Measurements from ENCODE around the gene OR52B6. TPM values are rescaled to one million over a fixed set of nuclear protein-coding genes. Genes with fewer than 3 reads are reported as not detected.

Gene OR52B6
- total RNA-seq, result not detected

GRCh38 chr11:5580577-5580976 is at the start of gene OR52B6:
Gene OR52B6 (plus strand): TSS chr11:5580877. CDS start chr11:5580877, 0 bp downstream.
- no peak for ATAC-seq (ENCODE audit: low read depth)
- POLR2A ChIA-PET, result no interaction called here
- no peak for DNase-seq
- peaks cover 3% of the 10 kb centered on the region for H3K27me3 Mint-ChIP-seq
- H3K27ac Mint-ChIP-seq, result no peak within 1 kb of the TSS
- H3K36me3 Mint-ChIP-seq, result no peaks in the 10 kb centered on the region
- H3K9me3 Mint-ChIP-seq, result no peaks in the 10 kb centered on the region
- no peak within 1 kb of the TSS for H3K4me3 Mint-ChIP-seq
- no peaks in the 10 kb centered on the region for H3K4me1 Mint-ChIP-seq

GRCh38 chr11:5531053-5531831 is 49.4 kb upstream of the OR52B6 start:
- H3K4me3 Mint-ChIP-seq, result no peak overlapping the region
- H3K27ac Mint-ChIP-seq, result no peak overlapping the region
- POLR2A ChIA-PET, result no interaction called here
- H3K9me3 Mint-ChIP-seq, result no peaks in the 10 kb centered on the region
- H3K27me3 Mint-ChIP-seq, result peaks cover 1% of the 10 kb centered on the region
- ATAC-seq (ENCODE audit: low read depth) (no peak), DNase-seq (no peak)
- no peaks in the 10 kb centered on the region for H3K4me1 Mint-ChIP-seq
- H3K36me3 Mint-ChIP-seq, result no peaks in the 10 kb centered on the region

- Mint-ChIP-seq H3K9me3 (peaks cover 4% of the 10 kb centered on the region), H3K4me3 (no peak overlapping the region), H3K36me3 (no peaks in the 10 kb centered on the region), H3K27me3 (peaks cover 2% of the 10 kb centered on the region), H3K27ac (no peak overlapping the region), H3K4me1 (no peaks in the 10 kb centered on the region)
- DNase-seq, result no peak
- no peak for ATAC-seq (ENCODE audit: low read depth)
- POLR2A ChIA-PET, result no interaction called here
Observed at GRCh38 chr11:5534046-5534445, 46.6 kb upstream of the OR52B6 start.

GRCh38 chr11:5536482-5536881 is 44.2 kb upstream of the OR52B6 start:
- no peaks in the 10 kb centered on the region for H3K4me1 Mint-ChIP-seq
- POLR2A ChIA-PET, result no interaction called here
- H3K9me3 Mint-ChIP-seq, result peaks cover 4% of the 10 kb centered on the region
- DNase-seq (no peak), ATAC-seq (ENCODE audit: low read depth) (no peak)
- no peak overlapping the region for H3K4me3 Mint-ChIP-seq
- peaks cover 2% of the 10 kb centered on the region for H3K27me3 Mint-ChIP-seq
- no peaks in the 10 kb centered on the region for H3K36me3 Mint-ChIP-seq
- no peak overlapping the region for H3K27ac Mint-ChIP-seq

- ATAC-seq (ENCODE audit: low read depth) (no peak), DNase-seq (no peak)
- H3K27ac Mint-ChIP-seq, result no peak overlapping the region
- POLR2A ChIA-PET, result no interaction called here
- peaks cover 4% of the 10 kb centered on the region for H3K9me3 Mint-ChIP-seq
- no peaks in the 10 kb centered on the region for H3K36me3 Mint-ChIP-seq
- no peak overlapping the region for H3K4me3 Mint-ChIP-seq
- no peaks in the 10 kb centered on the region for H3K4me1 Mint-ChIP-seq
- peaks cover 3% of the 10 kb centered on the region for H3K27me3 Mint-ChIP-seq
Observed at GRCh38 chr11:5541427-5541826, 39.2 kb upstream of the OR52B6 start.

- POLR2A ChIA-PET, result no interaction called here
- no peaks in the 10 kb centered on the region for H3K4me1 Mint-ChIP-seq
- H3K27me3 Mint-ChIP-seq, result peaks cover 6% of the 10 kb centered on the region
- no peaks in the 10 kb centered on the region for H3K9me3 Mint-ChIP-seq
- ATAC-seq (ENCODE audit: low read depth), result no peak
- DNase-seq, result no peak
- no peak overlapping the region for H3K27ac Mint-ChIP-seq
- no peak overlapping the region for H3K4me3 Mint-ChIP-seq
- no peaks in the 10 kb centered on the region for H3K36me3 Mint-ChIP-seq
Observed at GRCh38 chr11:5546457-5546856, 34.2 kb upstream of the OR52B6 start.

GRCh38 chr11:5547982-5548381 is 32.7 kb upstream of the OR52B6 start:
- POLR2A ChIA-PET, result no interaction called here
- DNase-seq (no peak), ATAC-seq (ENCODE audit: low read depth) (no peak)
- H3K36me3 Mint-ChIP-seq, result no peaks in the 10 kb centered on the region
- no peak overlapping the region for H3K27ac Mint-ChIP-seq
- no peak overlapping the region for H3K4me3 Mint-ChIP-seq
- no peaks in the 10 kb centered on the region for H3K4me1 Mint-ChIP-seq
- H3K9me3 Mint-ChIP-seq, result no peaks in the 10 kb centered on the region
- H3K27me3 Mint-ChIP-seq, result peaks cover 3% of the 10 kb centered on the region

- no peaks in the 10 kb centered on the region for H3K9me3 Mint-ChIP-seq
- H3K27ac Mint-ChIP-seq, result no peak within 1 kb of the TSS
- ATAC-seq (ENCODE audit: low read depth), result no peak
Observed at GRCh38 chr11:5548440-5548839, 32.2 kb upstream of the OR52B6 start, which contains the start of gene OR52H1. Gene OR52H1 (minus strand): TSS chr11:5548540. CDS start chr11:5545505, 3,035 bp downstream.

GRCh38 chr11:5550440-5551095 is 30.1 kb upstream of the OR52B6 start:
- POLR2A ChIA-PET, result no interaction called here
- no peak overlapping the region for H3K27ac Mint-ChIP-seq
- H3K36me3 Mint-ChIP-seq, result no peaks in the 10 kb centered on the region
- H3K9me3 Mint-ChIP-seq, result no peaks in the 10 kb centered on the region
- H3K27me3 Mint-ChIP-seq, result peaks cover 3% of the 10 kb centered on the region
- no peak overlapping the region for H3K4me3 Mint-ChIP-seq
- H3K4me1 Mint-ChIP-seq, result no peaks in the 10 kb centered on the region
- ATAC-seq (ENCODE audit: low read depth) (no peak), DNase-seq (no peak)

More at GRCh38 chr11:5548440-5548839, 32.2 kb upstream of the OR52B6 start, which contains the start of gene OR52H1:
- POLR2A ChIA-PET, result no interaction called here
- Mint-ChIP-seq H3K36me3 (no peaks in the 10 kb centered on the region), H3K4me3 (no peak within 1 kb of the TSS), H3K4me1 (no peaks in the 10 kb centered on the region), H3K27me3 (peaks cover 3% of the 10 kb centered on the region)
- DNase-seq, result no peak

GRCh38 chr11:5553343-5553742 is 27.3 kb upstream of the OR52B6 start:
- no peak for ATAC-seq (ENCODE audit: low read depth)
- Mint-ChIP-seq H3K4me3 (no peak overlapping the region), H3K4me1 (no peaks in the 10 kb centered on the region), H3K27ac (no peak overlapping the region), H3K36me3 (no peaks in the 10 kb centered on the region), H3K9me3 (no peaks in the 10 kb centered on the region), H3K27me3 (peaks cover 12% of the 10 kb centered on the region)
- POLR2A ChIA-PET, result no interaction called here
- no peak for DNase-seq

GRCh38 chr11:5556596-5557188 is 24.0 kb upstream of the OR52B6 start:
- POLR2A ChIA-PET, result no interaction called here
- Mint-ChIP-seq H3K4me3 (no peak overlapping the region), H3K4me1 (no peaks in the 10 kb centered on the region), H3K9me3 (no peaks in the 10 kb centered on the region), H3K36me3 (no peaks in the 10 kb centered on the region), H3K27ac (no peak overlapping the region), H3K27me3 (peaks cover 9% of the 10 kb centered on the region)
- no peak for DNase-seq
- no peak for ATAC-seq (ENCODE audit: low read depth)

- Mint-ChIP-seq H3K27ac (no peak overlapping the region), H3K4me1 (no peaks in the 10 kb centered on the region), H3K9me3 (no peaks in the 10 kb centered on the region), H3K27me3 (peaks cover 9% of the 10 kb centered on the region), H3K4me3 (no peak overlapping the region), H3K36me3 (no peaks in the 10 kb centered on the region)
- ATAC-seq (ENCODE audit: low read depth) (no peak), DNase-seq (no peak)
- POLR2A ChIA-PET, result no interaction called here
Observed at GRCh38 chr11:5557751-5558150, 22.9 kb upstream of the OR52B6 start.

- H3K36me3 Mint-ChIP-seq, result peaks cover 10% of the 10 kb centered on the region
- peaks cover 6% of the 10 kb centered on the region for H3K27me3 Mint-ChIP-seq
- peak overlapping the region; percentile 48 for H3K4me3 Mint-ChIP-seq
- POLR2A ChIA-PET, result no interaction called here
- H3K9me3 Mint-ChIP-seq, result peaks cover 12% of the 10 kb centered on the region
- ATAC-seq (ENCODE audit: low read depth) (no peak), DNase-seq (no peak)
- peaks cover 6% of the 10 kb centered on the region for H3K4me1 Mint-ChIP-seq
- H3K27ac Mint-ChIP-seq, result peak overlapping the region; percentile 28
Observed at GRCh38 chr11:5564259-5565019, 16.2 kb upstream of the OR52B6 start.
